Liver (tissue), 3 donors: ENCODE results near the gene AUP1.

Experiments
- HNF4A ChIP-seq, 2 donors: conservative IDR thresholded peaks; 2 replicates each; pipeline ENCODE4 v1.6.1; 2016; ENCODE audit warnings: antibody characterized with exemption in 2 of 2, mild to moderate bottlenecking in 2 of 2
- HNF4G ChIP-seq: IDR thresholded peaks from 2 replicates; pipeline ENCODE4 v1.6.1; 2016; ENCODE audit warnings: antibody characterized with exemption
- JUND ChIP-seq, 2 donors: IDR thresholded peaks; 2 replicates each; pipeline ENCODE4 v1.6.1; 2016; ENCODE audit warnings: antibody characterized with exemption in 2 of 2
- REST ChIP-seq: IDR thresholded peaks from 2 replicates; pipeline ENCODE4 v1.6.1; 2016; ENCODE audit warnings: antibody characterized with exemption, mild to moderate bottlenecking
- SP1 ChIP-seq: IDR thresholded peaks from 2 replicates; pipeline ENCODE4 v1.6.1; 2018; ENCODE audit warnings: antibody characterized with exemption, mild to moderate bottlenecking
- TF ChIP-seq, protein P1 (sequence below): fragments of 150-350 bp; IDR thresholded peaks from 2 replicates; pipeline ENCODE4 v1.5.1; 2017; ENCODE audit warnings: improper control_type of control experiment, low read depth, low read length; ENCODE audit not compliant: missing input control
- donor health status: healthy.
- donor health status: healthy.

DNA sequence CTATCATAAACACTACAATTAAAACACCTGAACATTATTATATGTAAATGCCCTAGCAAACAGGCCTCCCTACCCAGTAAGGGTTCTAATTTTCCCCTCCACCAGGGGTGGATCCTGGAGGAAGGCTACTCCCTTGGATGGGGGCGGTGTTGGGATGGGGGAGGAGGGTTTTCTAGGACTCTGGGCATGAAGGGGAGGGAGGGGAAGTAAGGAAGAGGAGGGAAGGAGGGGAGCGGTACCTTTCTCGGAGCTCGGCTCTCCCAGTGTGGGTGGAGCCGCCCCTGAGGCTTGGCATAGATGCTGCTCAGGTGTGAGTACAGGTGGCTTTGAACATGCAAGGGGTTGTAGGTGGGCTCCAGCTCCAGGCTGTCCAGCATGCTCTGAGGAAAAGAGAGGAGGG lies 30.4 kb upstream of the AUP1 start:
- TF ChIP-seq HNF4G (no peak), SP1 (no peak), HNF4A (conservative IDR thresholded peaks at IDR 0.05) (no peak), JUND (IDR thresholded peaks at IDR 0.05) (no peak), REST (no peak)
- TF ChIP-seq, protein P1, sequence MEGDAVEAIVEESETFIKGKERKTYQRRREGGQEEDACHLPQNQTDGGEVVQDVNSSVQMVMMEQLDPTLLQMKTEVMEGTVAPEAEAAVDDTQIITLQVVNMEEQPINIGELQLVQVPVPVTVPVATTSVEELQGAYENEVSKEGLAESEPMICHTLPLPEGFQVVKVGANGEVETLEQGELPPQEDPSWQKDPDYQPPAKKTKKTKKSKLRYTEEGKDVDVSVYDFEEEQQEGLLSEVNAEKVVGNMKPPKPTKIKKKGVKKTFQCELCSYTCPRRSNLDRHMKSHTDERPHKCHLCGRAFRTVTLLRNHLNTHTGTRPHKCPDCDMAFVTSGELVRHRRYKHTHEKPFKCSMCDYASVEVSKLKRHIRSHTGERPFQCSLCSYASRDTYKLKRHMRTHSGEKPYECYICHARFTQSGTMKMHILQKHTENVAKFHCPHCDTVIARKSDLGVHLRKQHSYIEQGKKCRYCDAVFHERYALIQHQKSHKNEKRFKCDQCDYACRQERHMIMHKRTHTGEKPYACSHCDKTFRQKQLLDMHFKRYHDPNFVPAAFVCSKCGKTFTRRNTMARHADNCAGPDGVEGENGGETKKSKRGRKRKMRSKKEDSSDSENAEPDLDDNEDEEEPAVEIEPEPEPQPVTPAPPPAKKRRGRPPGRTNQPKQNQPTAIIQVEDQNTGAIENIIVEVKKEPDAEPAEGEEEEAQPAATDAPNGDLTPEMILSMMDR, result no peak
